Measurements from ENCODE around the gene LMO1. TPM values are rescaled to one million over a fixed set of nuclear protein-coding genes. Genes with fewer than 3 reads are reported as not detected.
A peak's percentile ranks its signal among the peaks of the same experiment; 100 is the strongest.

LMO1 gene
- total RNA-seq, 2 experiments from 2014 or later, result not detected

DNA sequence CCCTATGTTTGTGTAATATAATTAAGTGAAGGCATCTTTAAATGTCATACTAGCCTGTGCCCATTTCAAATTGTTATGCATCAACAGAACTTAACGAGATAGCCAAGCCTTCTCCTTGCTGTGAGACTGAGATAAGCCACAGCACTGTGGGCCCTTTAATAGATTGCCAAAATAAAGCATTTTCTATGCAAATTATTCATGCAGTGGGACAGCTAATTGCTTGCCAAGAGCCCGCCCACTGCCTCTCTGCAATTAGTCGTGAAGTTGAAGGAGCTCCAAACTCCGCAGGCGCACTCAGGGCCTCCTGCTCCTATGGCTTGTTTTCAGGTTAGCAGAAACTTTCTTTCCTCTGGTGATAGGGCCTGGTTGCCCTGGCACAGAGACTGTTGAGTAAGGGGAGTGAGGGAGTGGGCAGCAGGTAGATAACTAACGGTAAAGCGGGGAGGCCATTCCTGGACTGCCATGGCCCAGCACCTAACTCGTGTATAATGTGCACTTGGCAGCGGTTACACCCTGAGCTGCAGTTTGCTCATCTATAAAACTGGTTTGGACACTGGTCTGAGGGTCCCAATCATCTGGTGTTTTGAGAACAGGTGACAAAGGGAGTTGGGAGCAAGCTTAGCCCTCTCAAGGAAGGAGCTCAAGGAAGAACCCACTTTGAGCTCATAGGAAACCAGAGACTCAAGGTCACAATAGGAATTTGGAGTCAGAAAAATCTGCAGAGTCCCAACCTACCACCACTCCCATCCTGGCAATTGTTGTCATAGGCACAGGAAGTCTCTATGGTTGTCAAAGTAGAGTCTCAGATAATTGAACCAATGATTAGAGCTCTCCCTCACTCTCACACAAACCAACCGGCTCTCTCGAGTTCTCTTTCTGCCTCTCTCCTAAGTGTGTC lies 60.9 kb downstream of the LMO1 start:
- no peaks in the 10 kb centered on the region for H3K4me1 Mint-ChIP-seq (ENCODE audit: low read depth)
- H3K4me3 Mint-ChIP-seq, result no peak overlapping the region
- POLR2A ChIA-PET, result no interaction called here
- intact Hi-C loops (cut with micrococcal nuclease), result no loop called here
- CTCF ChIA-PET, result interaction anchor here (0.6 to 4.5 kb wide), 3 partner anchors 10 to 936 kb away, joined by 3 to 18 read pairs (median 3); no protein-coding TSS in a partner anchor
- no peaks in the 10 kb centered on the region for H3K9me3 Mint-ChIP-seq
- no peaks in the 10 kb centered on the region for H3K36me3 Mint-ChIP-seq
- peaks cover 15% of the 10 kb centered on the region for H3K27me3 Mint-ChIP-seq
- H3K27ac Mint-ChIP-seq, result no peak overlapping the region
- DNase-seq, result no peak

DNA sequence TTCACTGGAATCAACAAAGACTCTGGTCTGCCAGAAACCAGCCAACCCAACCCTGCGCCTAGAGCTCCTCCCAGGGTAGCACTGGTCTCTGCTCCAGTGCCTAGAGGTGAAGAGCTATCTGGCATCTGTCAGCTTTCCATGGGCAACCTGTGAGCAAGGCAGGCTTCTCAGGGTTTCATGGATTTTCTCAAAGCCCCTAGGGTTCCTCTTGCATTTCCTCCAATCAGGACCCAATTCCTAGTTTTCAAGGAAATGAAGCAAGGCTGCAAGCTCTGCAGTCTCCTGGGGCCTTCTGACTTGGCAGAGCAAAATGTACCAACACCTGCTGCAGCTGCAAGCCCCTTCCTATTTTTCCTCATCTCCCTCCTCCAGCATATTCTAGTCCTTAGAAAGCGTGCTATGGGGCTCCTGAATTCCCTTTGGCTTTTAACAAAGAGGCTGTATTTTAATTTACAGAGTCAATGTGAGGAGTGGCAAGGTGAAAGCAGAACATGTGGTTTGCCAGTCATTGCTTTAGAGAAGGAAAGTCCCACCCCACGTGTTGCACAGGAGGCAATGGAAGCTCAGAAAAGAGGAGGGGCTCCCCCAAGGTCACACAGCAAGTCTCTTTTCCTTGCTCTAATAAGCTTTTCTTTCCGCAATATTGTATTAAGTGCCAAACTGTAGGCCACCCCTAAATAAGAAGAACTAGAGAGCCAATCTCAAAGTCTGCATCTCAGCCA lies 61.9 kb downstream of the LMO1 start:
- ChIA-PET CTCF (interaction anchor here (4.5 kb wide), 1 partner anchor 9 kb away, joined by 18 read pairs; no protein-coding TSS in a partner anchor), POLR2A (no interaction called here)
- Mint-ChIP-seq H3K27ac (no peak overlapping the region), H3K27me3 (peaks cover 9% of the 10 kb centered on the region), H3K4me1 (ENCODE audit: low read depth) (no peaks in the 10 kb centered on the region), H3K4me3 (no peak overlapping the region), H3K36me3 (no peaks in the 10 kb centered on the region), H3K9me3 (no peaks in the 10 kb centered on the region)
- no peak for DNase-seq
- intact Hi-C loops (cut with micrococcal nuclease), result no loop called here

DNA sequence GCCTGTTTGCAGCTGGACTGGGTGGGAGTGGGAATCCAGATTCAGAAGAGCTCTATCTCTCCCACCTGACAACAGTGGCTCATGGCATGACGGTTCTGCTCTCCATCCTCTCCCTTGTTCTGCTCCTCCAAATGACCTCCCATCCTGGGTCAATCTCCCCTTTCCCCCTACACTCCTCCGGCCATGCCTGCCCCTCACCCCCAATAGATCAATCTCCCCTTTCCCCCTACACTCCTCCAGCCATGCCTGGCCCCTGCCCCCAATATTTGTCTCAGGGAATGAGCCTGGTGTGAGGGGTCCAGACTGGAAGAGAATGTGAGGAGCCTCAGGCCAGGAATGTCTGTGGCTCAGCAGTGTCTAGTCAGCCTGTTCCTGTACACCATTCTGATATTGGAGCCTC lies 64.0 kb downstream of the LMO1 start:
- Mint-ChIP-seq H3K36me3 (no peaks in the 10 kb centered on the region), H3K27ac (no peak overlapping the region), H3K4me1 (ENCODE audit: low read depth) (no peaks in the 10 kb centered on the region), H3K4me3 (no peak overlapping the region), H3K27me3 (peaks cover 12% of the 10 kb centered on the region), H3K9me3 (no peaks in the 10 kb centered on the region)
- ChIA-PET CTCF (no interaction called here), POLR2A (no interaction called here)
- intact Hi-C loops (cut with micrococcal nuclease), result no loop called here
- no peak for DNase-seq

DNA sequence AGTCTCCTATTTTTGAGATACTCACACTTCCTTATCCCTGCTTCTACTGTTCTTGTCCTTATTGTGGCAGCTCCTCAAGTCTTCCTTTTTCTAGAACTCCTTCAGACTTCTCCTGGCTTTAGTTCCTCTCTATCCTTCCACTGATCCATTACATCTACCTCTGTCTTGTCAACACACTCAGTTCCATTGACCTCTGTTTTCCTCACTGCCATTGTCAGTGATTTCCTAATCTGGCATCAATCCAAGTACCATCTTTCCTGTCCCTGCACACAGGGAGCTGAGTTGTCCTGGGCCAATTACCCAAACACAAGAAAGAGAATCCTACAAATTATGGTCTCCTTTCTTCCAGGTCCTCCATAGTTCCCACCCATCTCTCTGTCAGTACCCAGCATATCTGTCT lies 66.9 kb downstream of the LMO1 start:
- Mint-ChIP-seq H3K27ac (no peak overlapping the region), H3K27me3 (peaks cover 18% of the 10 kb centered on the region), H3K4me1 (ENCODE audit: low read depth) (no peaks in the 10 kb centered on the region), H3K36me3 (no peaks in the 10 kb centered on the region), H3K9me3 (no peaks in the 10 kb centered on the region), H3K4me3 (no peak overlapping the region)
- CTCF ChIA-PET, result interaction anchor here (1.0 to 1.2 kb wide), 2 partner anchors 8 to 23 kb away, joined by 5 read pairs; no protein-coding TSS in a partner anchor
- intact Hi-C loops (cut with micrococcal nuclease), result no loop called here
- POLR2A ChIA-PET, result no interaction called here
- no peak for DNase-seq

DNA sequence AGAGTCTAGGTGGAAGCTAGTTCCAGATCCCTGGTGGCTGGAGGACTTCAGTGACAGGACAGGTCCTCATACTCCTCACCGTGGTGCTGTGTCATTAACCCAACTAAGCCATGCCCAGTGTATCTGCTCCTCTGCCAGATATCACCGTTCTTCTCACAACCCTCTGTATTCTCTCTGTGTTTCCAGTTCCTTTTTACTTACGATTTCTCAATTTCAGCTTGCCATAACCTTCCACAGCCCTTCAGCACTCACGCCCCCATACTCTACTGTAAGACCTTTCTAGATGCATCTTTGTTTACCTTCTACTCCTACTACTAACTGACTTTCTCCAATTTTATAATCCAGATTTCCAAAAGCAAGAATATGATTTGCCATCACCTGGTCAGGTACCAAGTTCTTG lies 68.7 kb downstream of the LMO1 start:
- Mint-ChIP-seq H3K9me3 (no peaks in the 10 kb centered on the region), H3K4me3 (no peak overlapping the region), H3K27me3 (peaks cover 20% of the 10 kb centered on the region), H3K4me1 (ENCODE audit: low read depth) (no peaks in the 10 kb centered on the region), H3K36me3 (no peaks in the 10 kb centered on the region), H3K27ac (no peak overlapping the region)
- ChIA-PET CTCF (interaction anchor here (0.6 to 2.3 kb wide), 4 partner anchors 13 to 246 kb away, joined by 3 to 9 read pairs (median 4); partner anchors contain the start of gene LMO1), POLR2A (no interaction called here)
- no peak for DNase-seq
- intact Hi-C loops (cut with micrococcal nuclease), result no loop called here

DNA sequence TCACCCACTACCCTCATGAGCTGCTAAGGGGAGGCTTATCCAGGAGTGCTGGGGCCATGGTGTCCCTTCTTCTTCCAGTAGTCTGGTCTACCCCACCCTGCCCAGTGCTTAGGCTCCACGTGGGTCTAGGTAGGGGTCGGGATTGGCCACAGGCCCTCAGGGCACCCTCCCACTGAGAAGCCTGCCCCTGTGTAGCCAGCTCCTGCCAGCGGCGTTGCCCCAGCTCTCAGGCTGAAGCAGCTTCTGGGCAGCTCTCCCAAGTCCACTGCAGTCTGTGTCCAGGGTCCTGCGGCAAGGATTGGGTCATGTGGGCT lies 70.8 kb downstream of the LMO1 start:
- intact Hi-C loops (cut with micrococcal nuclease), result loop anchor here (2.0 kb wide), 1 partner anchor 70 kb away; the partner anchor contains the start of gene LMO1
- no peaks in the 10 kb centered on the region for H3K36me3 Mint-ChIP-seq
- H3K4me3 Mint-ChIP-seq, result no peak overlapping the region
- DNase-seq, result no peak
- peaks cover 19% of the 10 kb centered on the region for H3K27me3 Mint-ChIP-seq
- POLR2A ChIA-PET, result no interaction called here
- no peaks in the 10 kb centered on the region for H3K4me1 Mint-ChIP-seq (ENCODE audit: low read depth)
- H3K9me3 Mint-ChIP-seq, result no peaks in the 10 kb centered on the region
- no peak overlapping the region for H3K27ac Mint-ChIP-seq
- CTCF ChIA-PET, result interaction anchor here (0.8 to 2.3 kb wide), 15 partner anchors 9 to 375 kb away, joined by 3 to 18 read pairs (median 5); partner anchors contain the start of genes EIF3F and LMO1

DNA sequence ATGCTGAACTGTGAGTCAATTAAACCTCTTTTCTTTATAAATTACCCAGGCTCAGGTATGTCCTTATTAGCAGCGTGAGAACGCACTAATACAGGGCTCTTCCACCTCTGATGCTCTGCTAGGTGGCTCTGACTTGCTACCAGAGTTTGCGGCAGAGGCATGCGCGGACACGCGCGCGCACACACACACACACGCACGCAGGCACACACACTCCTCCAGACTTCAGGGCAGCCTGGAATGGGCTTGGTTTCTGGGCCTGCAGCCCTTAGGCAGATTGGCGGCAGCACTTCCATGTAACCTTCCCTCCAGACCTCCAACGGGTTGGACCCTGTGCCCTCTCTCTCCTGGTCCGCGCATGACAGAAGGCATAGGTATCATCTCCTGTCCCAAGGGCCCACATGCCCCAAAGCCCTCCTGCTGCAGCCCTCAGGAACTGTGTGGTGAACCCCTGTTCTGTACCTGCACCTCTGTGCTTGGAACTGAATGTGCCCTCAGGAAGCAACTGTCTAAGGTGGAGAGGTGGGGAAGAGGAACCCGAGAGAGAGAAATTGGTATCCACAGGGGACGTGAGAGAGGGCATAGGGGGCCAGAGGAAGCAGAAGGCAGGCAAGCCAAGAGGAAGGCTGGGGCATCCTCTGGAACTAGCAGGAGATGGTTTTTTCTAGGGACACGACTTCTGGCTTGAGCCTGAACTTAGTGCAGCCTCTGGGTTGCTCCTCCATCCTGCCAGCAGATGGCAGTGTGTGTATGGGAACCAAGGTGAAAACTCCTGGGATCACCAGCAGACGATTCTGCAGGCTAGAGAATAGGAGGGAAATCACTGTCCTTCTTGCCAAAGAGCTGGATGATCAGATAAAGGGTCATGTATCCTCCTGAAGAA lies 71.4 kb downstream of the LMO1 start:
- H3K27me3 Mint-ChIP-seq, result peaks cover 19% of the 10 kb centered on the region
- DNase-seq, result peak; percentile 56
- no peaks in the 10 kb centered on the region for H3K36me3 Mint-ChIP-seq
- H3K4me1 Mint-ChIP-seq (ENCODE audit: low read depth), result no peaks in the 10 kb centered on the region
- intact Hi-C loops (cut with micrococcal nuclease), result loop anchor here (2.0 kb wide), 1 partner anchor 71 kb away; the partner anchor contains the start of gene LMO1
- H3K9me3 Mint-ChIP-seq, result no peaks in the 10 kb centered on the region
- H3K4me3 Mint-ChIP-seq, result no peak overlapping the region
- POLR2A ChIA-PET, result no interaction called here
- no peak overlapping the region for H3K27ac Mint-ChIP-seq
- CTCF ChIA-PET, result interaction anchor here (0.8 to 2.3 kb wide), 14 partner anchors 11 to 375 kb away, joined by 3 to 18 read pairs (median 6); partner anchors contain the start of genes EIF3F and LMO1

DNA sequence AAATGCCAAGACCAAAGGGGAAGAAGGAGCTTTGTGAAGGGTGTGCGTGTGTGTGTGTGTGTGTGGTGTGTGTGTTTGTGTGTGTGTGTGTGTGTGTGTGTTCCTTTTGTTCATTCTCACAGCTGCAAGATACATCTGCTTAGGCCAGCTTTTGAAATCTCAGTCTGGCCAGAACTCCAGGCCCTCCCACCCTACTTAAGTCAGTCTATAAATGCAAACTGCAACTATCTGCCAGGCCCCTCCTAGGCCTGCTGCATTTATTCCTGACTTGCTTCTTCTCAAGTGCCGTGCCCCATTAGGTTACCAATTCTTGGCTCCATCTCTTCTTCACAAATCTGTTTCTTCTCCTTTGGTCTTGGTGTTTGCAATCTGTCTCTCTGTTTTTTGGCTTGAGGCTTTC lies 73.2 kb downstream of the LMO1 start:
- no peaks in the 10 kb centered on the region for H3K4me1 Mint-ChIP-seq (ENCODE audit: low read depth)
- POLR2A ChIA-PET, result no interaction called here
- no peak for DNase-seq
- no peak overlapping the region for H3K4me3 Mint-ChIP-seq
- H3K36me3 Mint-ChIP-seq, result no peaks in the 10 kb centered on the region
- H3K9me3 Mint-ChIP-seq, result no peaks in the 10 kb centered on the region
- peaks cover 16% of the 10 kb centered on the region for H3K27me3 Mint-ChIP-seq
- CTCF ChIA-PET, result interaction anchor here (1.1 to 1.4 kb wide), 2 partner anchors 91 to 376 kb away, joined by 4 to 7 read pairs; no protein-coding TSS in a partner anchor
- H3K27ac Mint-ChIP-seq, result no peak overlapping the region
- intact Hi-C loops (cut with micrococcal nuclease), result no loop called here

DNA sequence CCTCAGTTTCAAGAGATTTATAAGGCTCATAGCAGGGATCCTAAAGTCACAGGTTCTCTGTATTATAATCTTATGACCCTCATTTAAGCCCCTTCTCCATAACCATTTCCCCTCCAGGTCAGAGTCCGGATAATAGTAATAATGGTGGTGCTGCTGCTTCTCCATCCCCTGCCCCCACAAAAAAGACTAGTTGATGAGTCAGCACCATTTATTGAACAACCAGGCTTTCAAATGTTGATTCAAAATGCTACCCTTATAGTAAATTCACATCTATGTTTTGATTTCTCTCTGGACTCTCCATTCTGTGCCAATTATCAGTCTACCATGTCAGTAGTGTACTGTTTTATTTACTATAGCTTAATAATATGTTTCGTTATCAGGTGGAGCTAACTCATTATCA lies 77.2 kb downstream of the LMO1 start:
- Mint-ChIP-seq H3K36me3 (no peaks in the 10 kb centered on the region), H3K9me3 (no peaks in the 10 kb centered on the region), H3K4me1 (ENCODE audit: low read depth) (no peaks in the 10 kb centered on the region), H3K27me3 (peaks cover 10% of the 10 kb centered on the region), H3K27ac (no peak overlapping the region), H3K4me3 (no peak overlapping the region)
- POLR2A ChIA-PET, result no interaction called here
- no peak for DNase-seq
- CTCF ChIA-PET, result no interaction called here
- intact Hi-C loops (cut with micrococcal nuclease), result no loop called here

DNA sequence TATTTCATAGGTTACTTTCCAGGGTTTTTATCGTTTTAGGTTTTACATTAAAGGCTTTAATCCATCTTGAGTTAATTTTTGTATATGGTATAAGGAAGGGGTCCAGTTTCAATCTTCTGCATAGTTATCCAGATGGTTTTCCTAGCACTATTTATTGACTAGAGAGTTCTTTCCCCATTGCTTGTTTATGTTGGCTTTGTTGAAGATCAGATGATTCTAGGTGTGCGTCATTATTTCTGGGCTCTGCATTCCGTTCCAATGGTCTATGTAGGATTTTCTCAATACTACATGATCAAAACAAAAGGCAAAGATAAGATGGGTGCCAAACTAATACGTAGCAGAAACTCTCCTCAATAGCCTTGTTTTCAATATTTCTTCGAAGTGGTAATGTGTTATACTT lies 80.6 kb downstream of the LMO1 start:
- Mint-ChIP-seq H3K27ac (no peak overlapping the region), H3K36me3 (no peaks in the 10 kb centered on the region), H3K9me3 (no peaks in the 10 kb centered on the region), H3K27me3 (peaks cover 9% of the 10 kb centered on the region), H3K4me1 (ENCODE audit: low read depth) (no peaks in the 10 kb centered on the region), H3K4me3 (no peak overlapping the region)
- DNase-seq, result no peak
- POLR2A ChIA-PET, result no interaction called here
- intact Hi-C loops (cut with micrococcal nuclease), result no loop called here
- CTCF ChIA-PET, result interaction anchor here (1.6 to 2.9 kb wide), 2 partner anchors 10 kb away, joined by 4 to 8 read pairs; no protein-coding TSS in a partner anchor

DNA sequence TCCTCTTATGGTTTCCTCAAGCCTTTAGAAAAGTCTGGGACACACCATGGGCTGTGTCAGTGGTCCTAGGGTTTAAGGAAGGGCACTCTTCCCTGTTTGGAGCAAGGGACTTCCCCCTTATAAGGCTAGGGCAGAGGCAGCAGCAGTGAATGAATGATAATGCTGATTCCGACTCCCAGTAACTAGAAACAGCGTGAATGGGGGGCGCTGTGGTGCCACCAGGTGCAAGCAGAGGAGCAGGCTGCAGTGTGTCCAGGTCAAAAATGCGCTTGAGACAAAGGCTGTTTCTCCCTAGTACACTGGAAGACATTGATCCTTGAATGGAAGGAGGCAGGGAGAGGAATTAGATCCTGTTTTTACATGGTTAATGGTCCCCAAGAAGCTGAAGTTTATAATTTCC lies 83.2 kb downstream of the LMO1 start:
- Mint-ChIP-seq H3K9me3 (no peaks in the 10 kb centered on the region), H3K4me1 (ENCODE audit: low read depth) (no peaks in the 10 kb centered on the region), H3K27me3 (peaks cover 6% of the 10 kb centered on the region), H3K27ac (no peak overlapping the region), H3K36me3 (no peaks in the 10 kb centered on the region), H3K4me3 (no peak overlapping the region)
- DNase-seq, result no peak
- CTCF ChIA-PET, result interaction anchor here (2.9 kb wide), 1 partner anchor 13 kb away, joined by 8 read pairs; no protein-coding TSS in a partner anchor
- POLR2A ChIA-PET, result no interaction called here
- intact Hi-C loops (cut with micrococcal nuclease), result no loop called here
